NB4 (cell line): ENCODE data around the gene ZER1.

Source experiments
- CTCF ChIP-seq: IDR thresholded peaks from one replicate; pipeline ENCODE4 v1.5.1; 2012; ENCODE audit warnings: low read depth, low read length
- MYC ChIP-seq: IDR thresholded peaks from 2 replicates; pipeline ENCODE4 v1.6.1; 2011; ENCODE audit warnings: low read depth, low read length
- POLR2A ChIP-seq: IDR thresholded peaks from 2 replicates; pipeline ENCODE4 v1.6.1; 2011; ENCODE audit warnings: mild to moderate bottlenecking; ENCODE audit not compliant: insufficient read length; ENCODE audit errors: extremely low read depth

GRCh38 chr9:128792134-128792533 is 20.4 kb upstream of the ZER1 start:
- TF ChIP-seq CTCF (no peak), MYC (no peak), POLR2A (no peak)
